HG03521 (cell line): Measurements from ENCODE around the gene ITPKB.
A peak's percentile ranks its signal among the peaks of the same experiment; 100 is the strongest.
"Not testable (repeated sequence)": the region's sequence is repeated elsewhere in the genome, so short reads cannot be mapped to it uniquely, and the experiment has no call there.

Experiments used
- ATAC-seq: cut with Tn5 transposase; IDR thresholded peaks from one replicate; pipeline ENCODE4 v1.9.1; 2021; ENCODE audit warnings: mild to moderate bottlenecking, moderate library complexity; ENCODE audit not compliant: unreplicated experiment

The ITPKB gene

DNA sequence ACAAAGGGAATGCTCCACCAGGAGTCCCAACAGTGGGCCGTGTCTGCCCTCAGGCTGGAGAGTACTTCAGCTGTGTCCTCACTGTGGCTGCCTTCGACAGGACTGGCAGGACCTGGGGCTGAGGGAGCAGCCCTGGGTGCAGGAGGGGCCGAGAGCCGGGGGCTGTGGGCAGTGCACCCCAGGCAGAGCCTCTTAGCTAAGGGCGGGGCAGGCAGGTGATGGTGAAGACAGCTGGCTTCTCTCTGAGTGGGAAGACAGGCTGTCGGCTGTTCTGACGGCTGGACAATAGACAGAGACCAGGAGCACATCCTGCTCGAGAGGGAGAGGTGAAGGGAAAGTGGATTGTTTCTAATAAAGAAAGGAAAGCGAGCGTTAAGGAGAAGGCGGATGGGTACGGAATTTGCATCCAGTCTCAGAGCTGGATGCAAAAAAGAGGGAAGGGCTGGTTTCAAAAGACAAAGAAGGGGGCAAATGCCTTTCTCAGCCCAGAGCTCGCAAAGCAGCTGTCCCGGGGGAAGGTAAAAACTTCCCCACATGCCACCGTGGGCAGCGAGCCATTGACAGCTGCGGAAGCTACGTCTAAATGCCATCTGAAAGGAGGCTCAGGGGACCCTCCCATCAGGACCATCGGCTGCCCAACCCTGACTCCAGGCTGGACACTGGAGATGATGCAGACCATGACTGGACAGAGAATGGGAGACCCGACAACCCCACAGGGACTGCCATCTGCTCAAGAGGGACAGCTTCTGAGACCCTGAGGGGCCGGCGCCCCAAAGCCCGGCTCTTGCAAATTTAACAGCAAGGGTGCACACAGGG lies 98.6 kb downstream of the ITPKB start:
- no peak for ATAC-seq

DNA sequence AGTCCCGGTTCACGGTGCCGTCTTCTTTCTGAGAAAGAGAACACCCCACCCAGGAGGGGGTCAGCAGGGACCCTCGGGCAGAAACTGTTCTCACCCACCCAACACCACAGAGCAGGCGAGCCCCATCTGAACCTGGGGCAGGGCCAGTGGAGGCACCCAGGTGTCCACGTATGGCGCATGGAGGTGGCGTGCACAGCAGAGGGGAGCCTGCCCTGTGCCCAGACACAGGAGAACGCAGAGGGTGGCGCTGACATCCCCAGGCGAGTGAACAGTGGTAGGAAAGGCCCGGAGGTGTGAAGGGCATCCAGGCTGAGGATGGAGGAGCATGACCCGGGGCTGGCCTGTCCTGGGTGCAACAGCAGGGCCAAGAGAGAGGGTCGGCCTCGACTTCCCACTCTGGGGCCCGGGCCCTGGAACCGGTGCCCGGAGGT lies 99.4 kb downstream of the ITPKB start:
- ATAC-seq, result no peak

DNA sequence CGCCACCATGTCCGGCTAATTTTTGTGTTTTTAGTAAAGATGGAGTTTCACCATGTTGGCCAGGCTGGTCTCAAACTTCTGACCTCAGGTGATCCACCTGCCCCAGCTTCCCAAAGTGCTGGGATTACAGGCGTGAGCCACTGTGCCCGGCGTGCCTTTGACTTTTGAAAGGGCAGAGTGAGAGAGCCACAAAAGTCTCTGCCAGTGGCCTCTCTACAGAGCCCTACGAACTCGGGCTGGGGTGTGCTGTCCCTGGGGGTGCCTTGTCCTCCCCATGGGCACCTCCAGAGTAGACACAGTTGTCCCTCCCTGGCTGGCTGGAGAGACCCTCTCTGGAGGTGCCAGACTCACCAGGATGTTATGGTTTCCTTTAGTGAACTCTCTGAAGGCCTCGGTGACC lies 99.9 kb downstream of the ITPKB start:
- ATAC-seq, result not testable (repeated sequence)

DNA sequence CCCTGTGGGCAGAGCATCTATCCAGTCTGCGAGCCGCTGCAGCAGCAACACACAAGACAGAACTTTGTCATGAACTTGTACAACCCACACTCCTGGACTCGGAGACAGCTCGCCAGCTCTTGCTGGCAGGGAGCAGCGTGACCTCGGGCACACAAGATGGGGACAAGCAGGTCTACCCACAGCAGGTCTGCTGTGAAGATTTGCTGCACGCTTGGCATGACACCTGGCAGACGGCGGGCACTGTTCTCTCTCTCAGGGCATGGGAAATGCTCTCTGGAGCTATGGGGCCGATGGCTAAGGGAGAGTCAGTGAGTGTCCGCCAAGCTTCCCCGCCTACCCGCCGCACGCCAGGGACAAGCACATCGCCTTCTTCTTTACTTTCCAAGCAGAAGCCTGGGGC lies 100.5 kb downstream of the ITPKB start:
- no peak for ATAC-seq

DNA sequence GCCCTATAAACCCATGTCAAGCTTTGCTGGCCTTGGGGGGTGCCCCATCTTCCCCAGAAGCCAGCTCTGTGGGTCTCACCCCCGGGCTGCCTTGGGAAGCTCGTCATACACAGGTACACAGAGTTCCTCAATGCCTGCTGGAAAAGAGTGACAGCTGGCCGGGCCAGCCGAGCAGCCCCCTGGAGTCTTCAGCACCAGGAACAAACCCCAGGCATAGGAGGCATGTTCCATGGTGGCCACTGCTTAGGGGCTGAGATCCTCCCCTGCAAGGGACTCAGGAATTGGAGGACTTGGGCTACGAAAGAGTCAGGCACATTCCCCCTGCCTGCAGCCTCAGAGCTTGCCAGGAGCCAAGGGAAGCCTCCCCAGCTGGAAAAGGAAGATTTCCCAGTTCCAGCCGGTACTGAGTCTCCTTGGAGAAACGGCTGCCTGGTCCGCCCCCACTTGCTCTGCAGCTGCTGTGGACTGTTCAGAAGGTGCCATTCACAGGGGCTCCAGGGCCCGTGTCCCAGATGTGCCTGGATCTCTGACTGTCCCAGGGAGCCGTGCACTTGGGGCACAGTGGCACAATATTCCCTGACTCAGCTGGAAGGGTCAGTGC lies 101.0 kb downstream of the ITPKB start:
- no peak for ATAC-seq

DNA sequence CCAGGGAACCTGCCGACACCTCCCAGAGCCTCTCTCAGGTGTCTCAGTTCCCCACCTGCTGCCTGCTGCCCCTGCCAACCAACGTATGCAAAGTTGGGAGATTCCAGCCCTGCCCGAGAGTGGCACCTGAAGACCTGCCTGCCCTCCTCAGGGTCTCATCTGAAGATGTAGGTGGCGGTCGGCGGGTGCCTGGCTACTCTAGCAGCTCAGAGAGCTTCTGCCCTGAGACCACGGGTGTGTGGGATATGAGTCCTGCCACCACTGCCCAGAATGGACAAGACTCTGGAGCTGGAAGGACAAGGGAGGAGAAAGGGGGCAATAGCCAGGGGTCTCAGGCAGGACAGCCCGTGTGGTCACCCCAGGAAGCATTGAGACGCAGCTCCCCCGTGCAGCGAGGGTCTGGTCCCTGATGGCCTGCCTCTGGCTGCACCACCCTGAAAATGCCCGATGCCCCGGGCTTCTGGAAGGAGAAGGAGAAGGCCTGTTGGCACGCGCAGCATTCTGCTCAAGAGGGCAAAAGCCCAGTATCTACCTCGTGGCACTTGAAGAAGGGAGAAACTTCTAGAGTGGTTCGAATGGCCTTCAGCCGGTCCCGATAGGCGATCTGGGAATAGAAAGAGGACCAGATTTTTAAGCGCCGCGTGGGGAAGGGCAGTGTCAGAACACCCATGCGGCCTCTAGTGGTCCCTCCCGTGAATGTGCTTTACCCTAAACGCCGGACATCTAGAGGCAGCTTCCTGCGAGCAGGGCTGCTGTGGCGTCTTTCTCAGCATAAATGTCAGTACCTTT lies 101.7 kb downstream of the ITPKB start:
- no peak for ATAC-seq

DNA sequence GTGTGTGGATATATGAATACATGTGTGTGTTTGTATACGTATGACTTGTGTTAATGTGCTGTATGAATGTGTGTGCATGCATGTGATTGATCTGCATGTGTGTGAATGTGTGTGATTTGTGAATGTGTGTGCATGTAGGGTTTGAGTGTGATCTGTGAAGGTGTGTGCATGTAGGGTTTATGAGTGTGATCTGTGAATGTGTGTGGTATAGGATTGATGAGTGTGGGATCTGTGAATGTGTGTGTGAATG lies 102.3 kb downstream of the ITPKB start:
- no peak for ATAC-seq

- no peak for ATAC-seq
These were observed 103.6 kb downstream of the ITPKB start for GRCh38 chr1:226635456-226635941.

GRCh38 chr1:226634611-226635246 lies 104.4 kb downstream of the ITPKB start:
- ATAC-seq, result no peak

- peak; percentile 66 for ATAC-seq
These were observed 104.9 kb downstream of the ITPKB start for GRCh38 chr1:226634166-226634588.

DNA sequence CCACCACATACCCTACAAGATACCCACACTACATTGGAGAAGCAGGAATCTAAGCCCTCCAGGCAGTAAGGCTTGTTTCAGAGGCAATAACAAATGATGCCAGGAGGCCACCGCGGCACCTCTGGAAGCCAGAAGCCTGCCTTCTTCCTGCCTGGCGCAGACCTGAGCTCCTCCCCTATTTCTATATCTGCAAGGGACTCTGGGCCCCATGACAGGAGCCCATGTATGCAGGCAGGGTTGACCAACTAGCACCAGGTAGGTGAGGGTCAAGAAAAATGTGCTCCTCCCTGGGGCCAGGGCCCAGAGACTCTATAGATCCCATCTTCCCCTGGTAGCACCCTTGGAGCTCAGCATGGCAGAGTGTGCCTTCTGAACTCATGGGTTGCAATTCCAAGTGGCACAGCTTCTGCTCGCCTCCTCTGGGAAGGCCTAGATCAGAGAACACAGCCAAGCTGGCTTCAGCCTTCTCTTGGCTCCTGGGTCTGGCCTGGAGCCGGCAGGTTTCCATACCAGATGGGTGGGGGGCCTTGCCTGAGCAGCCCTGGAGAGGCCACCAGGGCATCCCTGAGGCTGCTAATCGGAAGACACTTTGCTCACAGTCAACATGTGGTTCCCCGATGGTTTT lies 105.4 kb downstream of the ITPKB start:
- no peak for ATAC-seq

GRCh38 chr1:226632922-226633351 lies 106.1 kb downstream of the ITPKB start:
- no peak for ATAC-seq

DNA sequence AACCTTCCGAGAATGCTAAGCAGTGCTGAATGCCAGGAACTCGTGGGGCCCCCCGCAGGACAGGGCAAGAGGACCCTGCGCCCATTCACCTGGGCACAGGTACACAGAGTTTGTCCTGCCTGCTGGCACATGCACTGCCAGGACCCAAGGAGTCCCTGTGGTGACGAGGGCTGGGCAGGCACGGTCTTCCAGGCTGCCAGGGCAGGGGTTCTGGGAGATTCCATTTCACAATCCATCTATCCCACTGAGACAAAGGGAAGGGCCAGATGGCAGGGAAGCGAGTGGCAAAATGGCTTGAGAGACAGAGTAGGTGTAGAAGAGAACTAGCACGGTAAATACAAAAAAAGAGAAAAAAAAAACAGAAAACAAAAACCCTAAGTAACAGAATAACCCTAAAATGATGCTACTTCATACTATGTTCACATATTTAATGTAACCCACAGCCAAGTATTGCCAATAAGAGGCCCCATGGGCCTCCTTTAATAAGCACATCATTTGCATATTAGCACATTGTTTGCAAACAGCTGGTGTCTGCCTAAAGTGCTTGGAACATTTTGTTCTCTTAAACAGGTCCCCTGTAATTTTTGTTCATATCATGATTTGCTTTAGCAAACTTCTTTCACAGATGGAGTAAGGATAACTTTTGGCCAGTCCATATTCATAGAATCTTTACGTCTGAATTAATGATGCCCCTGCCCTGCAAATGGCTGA lies 106.8 kb downstream of the ITPKB start:
- no peak for ATAC-seq

GRCh38 chr1:226631229-226632000 lies 107.7 kb downstream of the ITPKB start:
- no peak for ATAC-seq

GRCh38 chr1:226630592-226630991 lies 108.5 kb downstream of the ITPKB start:
- ATAC-seq, result no peak

GRCh38 chr1:226629896-226630550 lies 109.1 kb downstream of the ITPKB start:
- no peak for ATAC-seq

- ATAC-seq, result no peak
These were observed 109.7 kb downstream of the ITPKB start for GRCh38 chr1:226629210-226629895.

- no peak for ATAC-seq
These were observed 110.4 kb downstream of the ITPKB start for GRCh38 chr1:226628612-226629155.
